C4-2B (cell line): Measurements from ENCODE around the gene CHCHD6.

Experiments used
- CTCF ChIP-seq: fragments of 450-650 bp; conservative IDR thresholded peaks from 2 replicates; pipeline ENCODE4 v1.5.1; 2017; ENCODE audit warnings: mild to moderate bottlenecking
- ZFX ChIP-seq: fragments of 450-650 bp; IDR thresholded peaks from 2 replicates; pipeline ENCODE4 v1.6.1; 2017

GRCh38 chr3:126963261-126964190 is 259.5 kb downstream of the CHCHD6 start:
- TF ChIP-seq CTCF (no peak), ZFX (no peak)
